IPS-18a (cell line): ENCODE measurements around the gene SLC35D2.

ENCODE experiments used
- H3K27ac ChIP-seq: one replicate; pipeline ENCODE4 v1.5.1; 2013; ENCODE audit warnings: low read length
- H3K27me3 ChIP-seq: one replicate; pipeline ENCODE4 v1.6.1; 2013; ENCODE audit warnings: mild to moderate bottlenecking, low read length; ENCODE audit not compliant: control insufficient read depth, insufficient read depth
- H3K36me3 ChIP-seq: one replicate; pipeline ENCODE4 v1.6.1; 2013; ENCODE audit warnings: low read depth, low read length; ENCODE audit not compliant: control insufficient read depth
- H3K4me1 ChIP-seq: one replicate; pipeline ENCODE4 v1.6.1; 2013; ENCODE audit warnings: low read depth, low read length; ENCODE audit not compliant: control insufficient read depth
- H3K4me3 ChIP-seq: one replicate; pipeline ENCODE4 v1.5.1; 2013; ENCODE audit warnings: low read length
- H3K9ac ChIP-seq: one replicate; pipeline ENCODE4 v1.6.1; 2013; ENCODE audit warnings: mild to moderate bottlenecking, low read length, moderate library complexity
- H3K9me3 ChIP-seq: one replicate; pipeline ENCODE4 v1.6.1; 2013; ENCODE audit warnings: low read depth, low read length; ENCODE audit not compliant: control insufficient read depth

SLC35D2 gene

GRCh38 chr9:96293498-96294158, 89.9 kb downstream of the SLC35D2 start:
- Histone ChIP-seq H3K4me1 (peaks cover 5% of the 10 kb centered on the region), H3K9me3 (no peaks in the 10 kb centered on the region), H3K36me3 (no peaks in the 10 kb centered on the region), H3K27me3 (no peaks in the 10 kb centered on the region), H3K9ac (no peak overlapping the region), H3K27ac (no peak overlapping the region), H3K4me3 (no peak overlapping the region)

- Histone ChIP-seq H3K4me3 (no peak overlapping the region), H3K27ac (no peak overlapping the region), H3K9ac (no peak overlapping the region), H3K4me1 (peaks cover 5% of the 10 kb centered on the region), H3K36me3 (no peaks in the 10 kb centered on the region), H3K27me3 (no peaks in the 10 kb centered on the region), H3K9me3 (peaks cover 4% of the 10 kb centered on the region)
These were observed 94.1 kb downstream of the SLC35D2 start for GRCh38 chr9:96289392-96289791.

GRCh38 chr9:96281641-96282040, 101.9 kb downstream of the SLC35D2 start:
- H3K4me3 ChIP-seq, result no peak overlapping the region

GRCh38 chr9:96279932-96280331, 103.6 kb downstream of the SLC35D2 start:
- no peak overlapping the region for H3K4me3 ChIP-seq
- no peaks in the 10 kb centered on the region for H3K4me1 ChIP-seq
- H3K9ac ChIP-seq, result no peak overlapping the region
- peaks cover 14% of the 10 kb centered on the region for H3K9me3 ChIP-seq
- no peaks in the 10 kb centered on the region for H3K36me3 ChIP-seq
- no peaks in the 10 kb centered on the region for H3K27me3 ChIP-seq
- no peak overlapping the region for H3K27ac ChIP-seq

More at GRCh38 chr9:96281641-96282040, 101.9 kb downstream of the SLC35D2 start:
- Histone ChIP-seq H3K4me1 (no peaks in the 10 kb centered on the region), H3K9ac (no peak overlapping the region), H3K36me3 (no peaks in the 10 kb centered on the region), H3K27me3 (no peaks in the 10 kb centered on the region), H3K27ac (no peak overlapping the region), H3K9me3 (peaks cover 10% of the 10 kb centered on the region)

GRCh38 chr9:96274939-96275338, 108.6 kb downstream of the SLC35D2 start:
- no peak overlapping the region for H3K9ac ChIP-seq
- no peak overlapping the region for H3K27ac ChIP-seq
- H3K4me3 ChIP-seq, result no peak overlapping the region
- H3K4me1 ChIP-seq, result no peaks in the 10 kb centered on the region
- peaks cover 9% of the 10 kb centered on the region for H3K9me3 ChIP-seq
- no peaks in the 10 kb centered on the region for H3K36me3 ChIP-seq
- H3K27me3 ChIP-seq, result no peaks in the 10 kb centered on the region
